GM21390 (cell line): ENCODE measurements around the gene SLC30A2.

Experiments
- ATAC-seq: cut with Tn5 transposase; IDR thresholded peaks from one replicate; pipeline ENCODE4 v1.9.1; 2021; ENCODE audit not compliant: unreplicated experiment

Gene SLC30A2

DNA sequence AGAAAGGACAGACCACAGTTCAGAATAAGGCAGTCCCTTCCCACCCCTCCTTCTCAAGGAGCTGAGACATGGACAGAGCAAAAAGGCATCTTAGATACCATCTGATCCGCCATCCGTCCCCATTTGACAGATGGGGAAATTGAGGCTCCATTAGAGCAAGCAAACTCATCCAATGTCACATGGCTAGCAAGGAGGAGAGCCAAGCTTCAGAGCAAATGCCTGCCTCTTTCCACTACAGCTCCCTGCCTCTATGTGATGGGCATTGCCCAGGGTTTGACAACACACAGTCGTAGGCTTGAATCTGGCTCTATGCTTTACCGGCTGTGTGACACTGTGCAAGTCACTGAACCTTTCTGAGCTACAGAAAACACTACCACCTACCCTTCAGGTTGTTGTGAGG, 3.9 kb downstream of the SLC30A2 start:
- no peak for ATAC-seq

DNA sequence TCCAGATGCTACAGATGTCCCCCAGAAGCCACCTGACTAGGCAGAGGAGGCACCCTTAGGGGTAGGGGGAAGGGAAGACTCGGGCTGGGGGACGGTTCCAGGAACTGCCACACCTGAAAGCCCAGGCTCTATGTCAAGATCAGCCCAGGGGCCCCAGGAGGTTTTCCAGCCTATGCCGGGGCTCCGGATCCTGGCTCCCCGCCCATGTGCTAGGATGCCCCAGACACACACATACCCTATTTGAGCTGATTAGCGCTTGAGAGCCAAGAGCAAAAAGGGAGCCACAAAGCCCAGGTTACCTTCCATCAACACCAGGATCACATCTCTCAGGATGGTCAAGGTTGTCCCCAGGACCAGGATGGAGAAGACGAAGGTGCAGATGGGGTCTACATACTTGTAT, 4.5 kb downstream of the SLC30A2 start:
- no peak for ATAC-seq

DNA sequence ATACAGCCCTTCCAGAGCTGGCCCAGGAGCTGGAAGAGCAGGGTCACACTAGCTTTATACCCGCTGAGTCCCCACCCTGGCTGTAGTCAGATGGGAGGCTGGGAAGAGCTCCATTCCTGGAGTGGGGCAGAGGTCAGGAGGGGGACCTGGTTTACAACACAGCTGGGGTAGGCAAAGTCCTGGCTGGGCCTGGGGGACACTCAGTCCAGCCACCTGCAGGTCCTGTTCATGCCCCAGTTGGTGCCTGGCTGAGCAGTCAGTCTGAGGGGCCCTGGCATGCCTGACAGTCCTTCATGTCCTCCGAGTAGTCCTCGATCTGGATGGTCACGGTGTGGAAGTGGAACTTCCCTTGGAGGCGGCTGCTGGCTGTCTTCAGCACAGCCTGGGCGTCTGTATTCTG, 7.0 kb downstream of the SLC30A2 start:
- ATAC-seq, result no peak

DNA sequence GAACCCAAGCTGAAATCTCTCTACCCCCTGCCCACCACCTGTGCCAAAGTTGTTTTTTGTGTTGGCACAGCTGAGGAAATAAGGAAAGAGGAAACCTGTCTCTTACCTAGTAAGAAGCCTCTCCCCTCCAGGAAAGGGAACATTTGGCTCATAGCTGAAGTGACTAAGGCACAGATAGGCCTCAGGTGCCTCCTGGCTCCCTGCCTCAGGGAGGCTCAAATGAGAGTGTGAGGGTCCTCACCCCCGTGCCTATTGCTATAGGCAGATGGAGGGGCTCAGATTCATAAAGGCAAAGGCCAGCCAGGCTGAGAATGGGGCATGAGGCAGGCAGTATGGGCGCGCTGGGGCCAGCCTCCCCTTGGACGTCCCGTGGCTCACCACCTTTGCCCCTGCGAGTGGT, 7.4 kb downstream of the SLC30A2 start:
- no peak for ATAC-seq

DNA sequence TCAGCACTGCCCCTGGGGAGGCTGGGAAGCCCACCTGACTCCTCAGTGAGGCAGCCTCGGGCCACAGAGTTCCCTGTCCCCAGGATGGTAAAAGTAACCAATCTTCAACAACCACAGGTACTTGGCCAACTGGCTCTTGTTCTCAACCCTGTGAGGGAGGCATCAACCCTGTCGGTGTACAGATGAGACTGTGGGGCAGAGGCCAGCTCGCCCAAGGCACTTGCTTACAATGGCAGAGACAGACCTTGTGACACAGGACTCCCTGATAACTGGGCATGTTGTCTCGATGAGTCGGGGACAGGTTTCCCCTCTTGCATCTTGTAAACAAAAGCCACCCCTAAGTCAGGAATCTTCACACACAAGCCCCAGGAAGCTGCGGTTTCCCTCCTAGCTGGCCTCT, 8.0 kb downstream of the SLC30A2 start:
- no peak for ATAC-seq

DNA sequence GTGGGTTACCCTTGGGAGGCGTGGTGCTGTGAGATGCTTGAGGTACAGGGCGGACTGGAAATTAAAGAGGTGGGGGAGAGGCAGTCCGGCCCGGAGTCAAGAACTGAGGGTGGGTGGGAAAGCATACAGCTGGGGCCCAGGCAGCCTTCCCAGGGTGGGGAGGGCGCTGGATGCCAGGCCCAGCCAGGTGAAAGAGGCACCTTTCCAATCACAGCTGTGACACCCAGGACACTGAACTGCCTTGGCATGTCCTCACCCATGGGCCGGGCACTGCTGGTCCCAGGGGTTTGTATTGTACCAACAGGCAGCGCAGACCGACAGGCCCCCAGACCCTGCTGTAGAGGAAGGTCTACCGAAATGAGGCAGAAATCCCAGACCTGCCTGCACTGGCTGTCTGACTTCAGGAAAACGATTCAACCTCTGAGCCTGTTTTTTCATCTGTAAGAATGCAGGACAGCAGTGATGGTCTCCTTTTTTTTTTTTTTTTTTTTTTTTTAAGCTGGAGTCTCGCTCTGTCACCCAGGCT, 9.1 kb downstream of the SLC30A2 start:
- no peak for ATAC-seq

DNA sequence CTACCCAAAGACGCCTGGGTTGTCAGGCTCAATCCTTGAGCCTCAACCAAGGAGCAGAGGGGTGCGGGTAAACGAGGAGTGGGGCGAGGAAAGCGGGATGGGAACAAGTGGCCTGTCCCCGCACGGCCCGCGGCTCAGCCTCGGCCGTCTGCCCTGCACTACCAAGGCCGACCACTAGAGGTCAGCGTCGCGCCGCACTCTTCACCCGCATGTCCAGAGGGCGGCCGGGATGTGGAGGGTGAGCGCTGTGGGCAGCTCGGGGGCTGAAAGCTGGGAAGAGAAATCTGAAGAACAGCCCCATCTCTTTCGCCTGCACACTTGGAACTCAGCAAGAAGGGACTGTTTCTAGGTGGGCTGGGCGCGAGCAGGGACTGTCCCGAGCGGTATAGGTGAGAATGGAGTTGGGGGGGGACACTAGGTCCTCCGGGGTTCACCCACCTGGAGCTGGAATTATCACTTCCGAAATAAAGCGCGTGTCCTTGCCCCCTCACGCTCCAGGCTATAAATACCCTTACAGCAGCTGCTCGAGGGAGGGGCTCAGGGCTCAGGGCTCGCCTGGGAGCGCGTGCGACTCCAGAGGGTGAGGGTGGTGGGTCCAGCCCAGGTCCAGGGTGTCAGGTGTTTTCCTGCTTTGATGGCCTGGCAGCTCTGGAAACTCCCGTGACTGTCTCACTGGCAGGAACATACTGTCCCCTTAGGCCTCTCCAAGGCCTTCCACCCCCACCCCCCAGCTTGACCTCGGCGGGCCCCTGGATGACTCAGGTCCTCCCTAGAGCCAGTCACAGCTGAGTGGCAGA, 9.8 kb downstream of the SLC30A2 start:
- ATAC-seq, result peak; percentile 64

DNA sequence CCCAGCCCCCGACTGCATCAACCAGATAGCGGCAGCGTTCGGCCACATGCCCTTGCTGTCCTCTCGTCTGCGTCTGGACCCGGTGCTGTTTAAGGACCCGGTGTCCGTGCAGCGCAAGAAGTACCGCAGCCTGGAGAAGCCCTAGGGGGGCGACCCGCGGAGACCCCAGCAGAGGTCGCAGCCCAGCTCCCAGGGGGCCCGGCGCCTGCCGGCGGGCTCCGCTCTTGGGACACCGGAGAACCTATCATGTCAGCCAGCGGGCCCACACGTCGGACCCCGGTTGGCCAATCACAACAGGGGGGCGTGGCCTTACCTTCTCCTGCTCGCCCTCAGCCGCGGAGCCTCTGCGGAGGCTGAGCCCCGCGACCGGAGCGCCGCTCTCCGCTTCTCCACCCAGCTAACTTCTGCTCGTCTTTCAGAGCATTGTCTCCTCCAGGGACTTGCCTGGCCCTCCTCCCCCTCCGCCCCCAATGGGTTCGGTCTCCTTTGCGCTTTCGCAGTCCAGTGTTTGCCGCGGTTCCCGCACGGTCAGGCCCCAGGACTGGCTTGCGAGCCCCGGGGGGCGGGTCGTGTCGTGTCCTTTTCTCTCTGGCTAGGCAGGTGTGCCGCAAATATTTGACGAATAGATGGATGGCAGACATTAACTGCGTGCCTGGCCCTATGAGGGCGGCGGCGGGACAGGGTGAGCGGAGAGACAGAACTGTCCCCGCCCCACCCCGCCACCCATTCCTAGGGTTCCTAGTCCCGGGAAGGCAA, 10.5 kb downstream of the SLC30A2 start:
- ATAC-seq, result peak; percentile 86

DNA sequence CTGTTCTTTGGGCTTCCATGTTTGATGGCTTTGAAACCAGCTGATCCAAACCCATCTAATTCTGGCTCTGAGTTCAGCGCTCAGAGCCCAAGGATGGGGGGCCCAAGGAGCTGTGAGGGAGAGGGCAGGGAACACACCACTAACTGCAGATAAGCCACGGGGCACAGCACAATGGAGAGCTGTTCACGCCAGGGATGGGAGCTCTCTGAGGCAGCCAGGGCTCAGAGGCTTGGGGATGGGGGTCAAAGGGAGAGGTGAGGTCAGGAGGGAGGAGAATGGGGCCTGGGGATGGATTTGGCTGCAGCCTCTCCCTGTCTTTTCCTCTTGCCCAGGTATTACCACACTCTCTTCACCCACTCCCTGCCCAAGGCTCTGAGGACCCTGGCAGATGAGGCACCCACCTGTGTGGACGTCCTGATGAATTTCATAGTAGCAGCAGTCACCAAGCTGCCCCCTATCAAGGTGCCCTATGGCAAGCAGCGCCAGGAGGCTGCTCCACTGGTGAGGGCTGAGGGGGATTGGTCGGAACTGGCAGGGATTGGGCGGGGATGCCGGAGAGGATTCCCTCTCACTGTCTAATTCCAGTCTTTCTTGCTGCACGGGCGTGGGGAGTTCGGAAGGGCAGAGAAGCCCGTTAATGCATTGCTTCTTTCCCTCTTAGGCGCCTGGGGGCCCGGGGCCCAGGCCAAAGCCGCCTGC, 11.3 kb downstream of the SLC30A2 start:
- ATAC-seq, result no peak

DNA sequence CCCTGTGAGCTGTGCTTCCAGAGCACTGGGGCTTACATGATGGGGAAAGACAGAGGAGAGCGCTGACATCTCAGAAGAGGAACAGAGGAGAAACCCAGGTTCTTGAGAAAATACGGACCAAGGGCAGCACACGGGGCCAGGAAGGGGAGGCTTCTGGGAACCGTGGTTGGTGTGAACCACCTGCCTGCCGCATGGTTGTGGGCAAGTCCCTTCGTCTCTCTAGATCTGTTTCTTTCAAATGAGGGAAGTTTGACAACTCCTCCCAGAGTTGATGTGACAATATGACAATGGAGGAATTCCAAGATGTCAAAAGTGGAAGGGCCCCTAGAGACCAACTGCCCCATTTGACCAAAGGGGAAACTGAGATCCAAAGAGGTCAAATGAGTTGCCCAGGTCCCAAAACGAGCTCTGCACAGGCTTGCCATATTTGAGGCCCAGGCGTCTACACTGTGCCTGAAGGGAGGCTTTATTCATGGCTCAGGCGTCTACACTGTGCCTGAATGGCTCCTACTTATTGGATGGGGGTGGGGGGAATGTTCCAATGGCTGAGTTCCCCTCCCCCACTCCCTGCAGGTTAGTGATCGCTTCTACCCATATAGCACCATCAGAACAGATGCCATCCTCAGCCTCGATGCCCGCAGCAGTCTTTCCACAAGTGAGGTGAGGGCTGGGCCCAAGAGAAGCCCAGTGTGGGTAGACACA, 13.1 kb downstream of the SLC30A2 start:
- ATAC-seq, result no peak

DNA sequence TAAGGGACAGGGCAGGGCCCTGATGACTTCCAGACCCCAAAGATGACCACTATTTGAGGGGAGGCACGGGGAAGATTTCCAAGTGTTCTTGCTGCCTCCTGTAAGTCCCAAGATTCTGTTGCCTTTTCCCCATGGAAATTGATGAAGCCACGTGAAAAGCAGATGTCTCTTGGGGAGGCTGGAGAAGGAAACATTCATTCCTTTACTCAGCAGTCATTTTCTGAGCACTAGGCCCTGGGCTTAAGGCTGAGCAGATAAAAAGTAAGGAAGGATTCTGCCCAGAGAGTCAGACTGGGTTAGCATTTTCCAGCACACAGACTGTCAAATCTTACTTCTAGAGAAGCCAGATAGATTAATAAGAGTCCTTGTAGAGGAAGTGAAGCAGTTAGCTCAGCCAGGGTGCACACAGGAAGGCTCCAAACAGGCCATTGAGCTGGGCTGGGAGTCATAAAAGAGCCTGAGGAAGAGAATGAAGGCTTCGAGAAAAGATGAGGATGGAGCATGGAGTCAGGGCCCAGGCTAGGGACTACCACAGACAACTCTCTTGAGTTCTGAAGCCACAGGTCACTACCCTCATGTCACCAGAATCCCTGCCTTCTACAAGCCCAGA, 14.2 kb downstream of the SLC30A2 start:
- no peak for ATAC-seq

DNA sequence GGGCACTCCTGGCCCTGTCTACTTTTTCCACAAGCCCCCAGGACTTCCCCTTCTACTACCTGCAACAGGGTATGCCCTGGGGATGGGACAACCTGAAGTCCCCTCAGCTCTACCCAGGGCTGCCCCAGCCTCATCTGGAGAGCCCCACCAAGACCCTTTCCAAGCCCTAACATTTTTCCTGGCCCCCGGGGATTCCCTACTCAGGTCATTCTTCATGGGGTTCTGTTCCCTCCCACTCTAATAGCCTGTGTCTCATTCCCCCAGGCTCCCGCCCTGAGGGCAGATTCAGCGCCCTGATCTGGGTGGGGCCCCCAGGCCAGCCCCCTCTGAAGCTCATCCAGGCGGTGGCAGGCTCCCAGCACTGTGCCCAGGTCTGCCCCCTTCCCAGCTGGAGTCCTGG, 14.7 kb downstream of the SLC30A2 start:
- no peak for ATAC-seq

DNA sequence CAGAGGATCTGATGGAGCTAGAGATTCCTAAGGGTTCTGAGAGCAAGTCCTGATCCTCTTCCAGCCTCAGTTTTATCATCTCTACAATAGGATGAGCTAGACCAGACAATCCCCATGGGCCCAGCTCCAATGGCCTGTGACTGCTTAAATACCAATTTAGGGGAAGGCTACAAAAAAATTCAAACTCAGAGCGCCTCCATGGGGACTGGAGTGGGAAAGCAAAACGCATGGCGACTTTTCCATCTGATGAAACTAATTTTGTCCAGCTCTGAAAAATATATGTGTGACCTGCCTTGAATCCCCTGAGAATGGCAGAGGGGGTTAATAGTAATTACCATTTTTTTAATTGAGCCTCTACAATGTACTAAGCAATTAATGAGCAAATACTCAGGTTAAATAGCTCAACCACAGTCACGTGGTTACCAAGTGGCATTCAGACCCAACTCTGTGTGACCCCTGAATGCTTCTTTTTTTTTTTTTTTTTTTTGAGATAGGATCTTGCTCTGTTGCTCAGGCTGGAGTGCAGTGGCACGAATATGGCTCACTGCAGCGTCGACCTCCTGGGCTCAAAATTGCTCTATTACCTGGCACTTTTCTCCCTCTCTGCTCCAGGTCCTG, 15.9 kb downstream of the SLC30A2 start:
- no peak for ATAC-seq

DNA sequence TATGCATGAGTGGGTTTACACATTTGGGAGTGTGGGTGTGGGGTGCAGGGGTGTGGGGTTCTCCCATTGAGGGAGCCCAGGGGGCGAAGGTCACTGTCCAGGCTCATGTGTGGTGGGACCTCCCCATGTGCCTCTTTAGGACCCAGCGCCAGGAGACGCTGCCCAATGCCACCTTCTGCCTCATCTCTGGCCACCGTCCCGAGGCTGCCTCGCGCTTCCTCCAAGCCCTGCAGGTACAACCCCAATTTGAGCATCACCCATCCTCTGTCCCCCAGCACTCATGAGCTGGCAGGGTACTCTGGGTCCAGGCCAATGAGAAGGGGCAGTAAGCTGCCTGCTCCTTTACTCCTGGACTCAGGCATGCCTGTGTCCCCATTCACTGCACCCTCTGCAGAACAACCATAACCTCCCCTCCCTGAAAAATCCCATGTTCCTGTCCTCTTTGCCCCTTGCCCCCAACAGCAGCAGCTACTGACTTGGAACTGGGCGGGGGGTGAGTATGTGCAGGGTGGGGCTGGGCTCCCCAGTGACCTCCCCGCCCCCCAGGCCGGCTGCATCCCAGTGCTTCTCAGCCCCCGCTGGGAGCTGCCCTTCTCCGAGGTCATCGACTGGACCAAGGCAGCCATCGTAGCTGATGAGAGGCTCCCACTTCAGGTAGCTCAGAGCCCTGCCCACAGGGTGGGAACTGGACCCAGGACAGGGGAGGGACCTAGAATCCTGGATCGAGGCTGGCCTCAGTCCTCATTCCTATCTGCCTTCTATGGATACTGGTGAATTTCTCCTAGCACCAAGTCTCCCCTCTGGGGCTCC, 16.7 kb downstream of the SLC30A2 start:
- ATAC-seq, result no peak

DNA sequence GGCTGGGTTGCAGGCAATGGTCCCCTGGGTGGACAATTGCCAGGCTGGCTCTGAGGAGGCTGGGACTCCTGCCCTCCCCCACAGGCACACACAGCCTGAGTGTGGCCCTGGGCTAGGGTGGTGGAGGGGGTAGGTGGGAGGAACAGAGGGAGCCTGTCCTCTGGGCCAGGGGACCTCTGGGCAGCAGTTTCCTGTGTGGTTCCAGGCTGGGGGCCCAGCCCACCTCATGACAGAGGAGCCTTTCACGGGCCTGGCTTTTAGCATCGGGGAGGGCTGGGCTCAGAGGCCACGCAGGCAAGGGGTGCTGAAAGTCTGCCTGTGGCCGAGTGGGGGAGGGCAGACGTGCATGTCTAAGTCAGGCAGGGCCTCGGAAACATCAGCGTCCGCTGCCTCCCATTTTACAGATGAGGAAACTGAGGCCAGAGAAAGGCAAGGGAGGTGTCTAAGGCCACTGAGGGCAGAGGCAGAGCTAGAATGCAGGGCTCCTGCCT, 17.4 kb downstream of the SLC30A2 start:
- ATAC-seq, result no peak

DNA sequence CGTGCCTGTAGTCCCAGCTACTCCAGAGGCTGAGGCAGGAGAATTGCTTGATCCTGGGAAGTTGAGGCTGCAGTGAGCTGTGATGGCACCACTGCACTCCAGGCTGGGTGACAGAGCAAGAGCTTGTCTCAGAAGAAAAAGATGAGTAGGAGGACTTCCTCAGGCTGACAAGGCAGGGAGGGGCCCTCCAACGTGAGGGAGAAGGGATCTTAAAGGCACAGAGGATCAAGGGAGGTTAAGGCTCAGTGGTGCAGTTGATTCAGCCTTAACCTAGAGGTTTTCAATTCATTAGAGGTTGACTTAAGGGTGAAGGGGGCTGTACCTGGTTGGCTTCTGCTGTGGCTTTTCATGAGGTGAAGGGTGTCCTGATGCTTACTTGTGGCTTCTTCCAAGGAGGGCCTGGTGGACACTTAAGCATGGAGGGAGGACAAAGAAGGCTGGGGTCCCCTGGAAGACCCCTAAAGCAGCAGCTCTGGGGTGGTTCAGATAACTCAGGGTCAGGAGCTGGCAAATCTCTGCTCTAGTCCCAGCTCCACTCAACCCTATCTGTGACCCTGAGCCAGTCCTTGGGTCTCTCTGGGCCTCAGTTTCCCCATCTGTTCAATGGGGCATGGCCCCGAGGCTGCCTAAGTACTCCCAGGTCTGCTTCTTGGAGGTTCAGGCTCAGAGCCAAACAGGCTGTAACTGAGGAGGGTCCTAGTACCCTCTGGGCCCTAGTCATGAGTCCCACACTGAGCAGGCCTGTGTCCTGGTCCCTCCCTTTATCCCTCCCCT, 18.0 kb downstream of the SLC30A2 start:
- no peak for ATAC-seq

DNA sequence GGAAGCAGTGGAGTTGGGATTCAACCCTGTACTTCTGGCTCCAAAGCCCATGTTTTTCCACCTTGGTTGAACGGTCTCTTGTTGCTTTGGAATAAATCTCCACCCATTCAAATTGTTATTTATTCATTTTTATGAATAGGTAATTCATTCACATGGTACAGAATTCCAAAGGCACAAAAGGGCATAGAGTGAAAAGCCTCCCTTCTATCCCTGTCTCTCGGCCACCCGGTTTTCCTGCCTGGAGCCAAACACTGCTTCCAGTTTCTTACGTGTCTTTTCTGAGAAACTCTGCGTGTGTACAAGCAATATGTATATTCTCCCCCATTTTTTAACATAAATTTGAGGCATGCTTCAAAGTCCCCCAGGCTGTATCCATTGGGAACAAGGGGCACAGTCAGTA, 20.4 kb downstream of the SLC30A2 start:
- no peak for ATAC-seq

DNA sequence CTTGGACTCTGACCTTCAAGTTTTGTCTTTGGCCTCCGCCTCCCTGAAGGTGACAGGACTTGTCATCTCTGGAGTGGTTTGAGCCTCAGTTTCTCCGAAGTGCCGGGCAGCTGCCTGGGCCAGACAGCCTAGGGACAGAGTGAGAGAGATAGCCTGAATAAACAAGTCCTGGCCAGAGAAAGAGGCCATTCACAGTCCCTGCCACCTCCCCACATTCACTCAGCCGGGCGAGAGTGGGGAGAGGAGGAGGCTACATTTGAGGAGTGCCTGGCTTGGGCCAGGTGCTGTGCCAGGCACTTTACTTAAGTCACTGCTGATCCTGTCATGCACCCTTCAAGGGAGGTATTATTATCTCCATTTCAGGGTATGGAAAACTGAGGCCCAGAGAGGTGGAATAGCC, 20.9 kb downstream of the SLC30A2 start:
- ATAC-seq, result no peak
